Measurements from ENCODE around the gene PLIN3. TPM values are rescaled to one million over a fixed set of nuclear protein-coding genes. Genes with fewer than 3 reads are reported as not detected.
"Not testable (repeated sequence)": the region's sequence is repeated elsewhere in the genome, so short reads cannot be mapped to it uniquely, and the experiment has no call there.

The PLIN3 gene
- total RNA-seq, 1 donor from 2014 or later: 35.7 TPM

- DNase-seq (ENCODE audit: low spot score): no peak
Measured at GRCh38 chr19:4847190-4847973, 20.1 kb downstream of the PLIN3 start.

- DNase-seq (ENCODE audit: low spot score): not testable (repeated sequence)
Measured at GRCh38 chr19:4845975-4846374, 21.5 kb downstream of the PLIN3 start.

- no peak for DNase-seq (ENCODE audit: low spot score)
Measured at GRCh38 chr19:4844348-4845179, 22.9 kb downstream of the PLIN3 start.

- no peak for DNase-seq (ENCODE audit: low spot score)
Measured at GRCh38 chr19:4843647-4843965, 23.9 kb downstream of the PLIN3 start.

GRCh38 chr19:4839192-4839591 is 28.3 kb downstream of the PLIN3 start:
- no peak for DNase-seq (ENCODE audit: low spot score)

- DNase-seq (ENCODE audit: low spot score): no peak
Measured at GRCh38 chr19:4832776-4833175, 34.7 kb downstream of the PLIN3 start.

- DNase-seq (ENCODE audit: low spot score): not testable (repeated sequence)
Measured at GRCh38 chr19:4831979-4832340, 35.5 kb downstream of the PLIN3 start.

GRCh38 chr19:4831304-4831978 is 36.0 kb downstream of the PLIN3 start, which contains the start of gene TICAM1:
Gene TICAM1, minus strand, starts transcription at chr19:4831712. Its CDS starts 13,335 bp downstream, at chr19:4818377.
- DNase-seq (ENCODE audit: low spot score): peak; percentile 78

GRCh38 chr19:4830768-4831265 is 36.6 kb downstream of the PLIN3 start:
- no peak for DNase-seq (ENCODE audit: low spot score)

GRCh38 chr19:4830332-4830731 is 37.1 kb downstream of the PLIN3 start:
- no peak for DNase-seq (ENCODE audit: low spot score)

- no peak for DNase-seq (ENCODE audit: low spot score)
Measured at GRCh38 chr19:4829001-4829712, 38.3 kb downstream of the PLIN3 start.

GRCh38 chr19:4823577-4823976 is 43.9 kb downstream of the PLIN3 start:
- DNase-seq (ENCODE audit: low spot score): no peak

- not testable (repeated sequence) for DNase-seq (ENCODE audit: low spot score)
Measured at GRCh38 chr19:4822354-4822753, 45.1 kb downstream of the PLIN3 start.

GRCh38 chr19:4821265-4821664 is 46.2 kb downstream of the PLIN3 start:
- DNase-seq (ENCODE audit: low spot score): no peak

GRCh38 chr19:4817467-4818277 is 49.8 kb downstream of the PLIN3 start:
- no peak for DNase-seq (ENCODE audit: low spot score)

- DNase-seq (ENCODE audit: low spot score): no peak
Measured at GRCh38 chr19:4816950-4817278, 50.6 kb downstream of the PLIN3 start.

- no peak for DNase-seq (ENCODE audit: low spot score)
Measured at GRCh38 chr19:4816202-4816949, 51.1 kb downstream of the PLIN3 start.

- peak; percentile 92 for DNase-seq (ENCODE audit: low spot score)
Measured at GRCh38 chr19:4815426-4816201, 51.9 kb downstream of the PLIN3 start.

Measured in ureter (tissue), 1 donor.